NCI-H1694 treated with DMSO at 0.1 percent for 48 hours (cell line): ENCODE measurements around the gene CLSTN2.
A peak's percentile ranks its signal among the peaks of the same experiment; 100 is the strongest.

Experiments used
- DNase-seq: peaks from one replicate; lab custom pipeline; 2025; lab: John Stamatoyannopoulos, UW

Gene CLSTN2

GRCh38 chr3:140284372-140284771 lies 349.4 kb downstream of the CLSTN2 start:
- DNase-seq: no peak

GRCh38 chr3:140285380-140285779 lies 350.4 kb downstream of the CLSTN2 start:
- peak; percentile 20 for DNase-seq

GRCh38 chr3:140288595-140288994 lies 353.6 kb downstream of the CLSTN2 start:
- no peak for DNase-seq

- DNase-seq: no peak
These were observed 355.1 kb downstream of the CLSTN2 start for GRCh38 chr3:140290105-140290504.

- DNase-seq: no peak
These were observed 357.2 kb downstream of the CLSTN2 start for GRCh38 chr3:140292170-140292569.

- DNase-seq: no peak
These were observed 357.7 kb downstream of the CLSTN2 start for GRCh38 chr3:140292684-140293083.

- no peak for DNase-seq
These were observed 359.1 kb downstream of the CLSTN2 start for GRCh38 chr3:140294058-140294457.

- DNase-seq: peak; percentile 58
These were observed 361.9 kb downstream of the CLSTN2 start for GRCh38 chr3:140296796-140297352.

GRCh38 chr3:140298043-140298442 lies 363.1 kb downstream of the CLSTN2 start:
- no peak for DNase-seq

- no peak for DNase-seq
These were observed 363.6 kb downstream of the CLSTN2 start for GRCh38 chr3:140298569-140299070.

- DNase-seq: no peak
These were observed 368.9 kb downstream of the CLSTN2 start for GRCh38 chr3:140303875-140304274.

GRCh38 chr3:140308535-140308934 lies 373.6 kb downstream of the CLSTN2 start:
- peak; percentile 39 for DNase-seq

GRCh38 chr3:140311428-140311827 lies 376.4 kb downstream of the CLSTN2 start:
- no peak for DNase-seq

GRCh38 chr3:140315955-140316354 lies 381.0 kb downstream of the CLSTN2 start:
- DNase-seq: peak; percentile 26

GRCh38 chr3:140316466-140316865 lies 381.5 kb downstream of the CLSTN2 start:
- no peak for DNase-seq

GRCh38 chr3:140316868-140317400 lies 381.9 kb downstream of the CLSTN2 start:
- DNase-seq: no peak

GRCh38 chr3:140319739-140320138 lies 384.8 kb downstream of the CLSTN2 start:
- no peak for DNase-seq

- no peak for DNase-seq
These were observed 388.6 kb downstream of the CLSTN2 start for GRCh38 chr3:140323561-140323960.

GRCh38 chr3:140332131-140332530 lies 397.1 kb downstream of the CLSTN2 start:
- DNase-seq: no peak

GRCh38 chr3:140334132-140334929 lies 399.3 kb downstream of the CLSTN2 start:
- DNase-seq: no peak

GRCh38 chr3:140336465-140336864 lies 401.5 kb downstream of the CLSTN2 start:
- DNase-seq: no peak

- DNase-seq: no peak
These were observed 403.9 kb downstream of the CLSTN2 start for GRCh38 chr3:140338916-140339315.

GRCh38 chr3:140341203-140341602 lies 406.2 kb downstream of the CLSTN2 start:
- no peak for DNase-seq
